Pancreas (tissue), 10 donors: ENCODE measurements around the gene CLPTM1L. TPM values are rescaled to one million over a fixed set of nuclear protein-coding genes. Genes with fewer than 3 reads are reported as not detected.

Source experiments
- ATAC-seq, 4 donors: fragments of 200-7000 bp; cut with Tn5 transposase; one replicate each; pipeline versions ENCODE4 v1.8.0 to v1.9.1; 2020; ENCODE audit warnings: mild to moderate bottlenecking in 4 of 4, moderate library complexity in 4 of 4
- DNase-seq, 6 donors: peaks; one replicate each; pipeline ENCODE4 v3.0.0-alpha.2; 2020
- FAIRE-seq: peaks from 2 replicates; lab custom pipeline; 2012; peaks lifted over from hg19 to GRCh38; lab: Jason Lieb, UNC
- H3K27ac ChIP-seq, 4 donors: fragments of 200-600 bp; sonication (generic); 1 replicate in 3 of 4; 2 replicates in 1 of 4; pipeline versions ENCODE4 v1.5.0 to v1.8.0; 2020
- H3K27me3 ChIP-seq, 4 donors: fragments of 200-600 bp; one replicate each; pipeline ENCODE4 v1.8.0; 2021
- H3K36me3 ChIP-seq, 3 donors: fragments of 200-600 bp; sonication (generic) in 1 of 3; one replicate each; pipeline versions ENCODE4 v1.5.0 to v1.8.0; 2020 to 2021
- H3K4me1 ChIP-seq, 3 donors: fragments of 200-600 bp; one replicate each; pipeline ENCODE4 v1.8.0; 2021
- H3K4me3 ChIP-seq, 4 donors: fragments of 200-600 bp; sonication (generic) in 2 of 4; one replicate each; pipeline versions ENCODE4 v1.5.0 to v1.8.0; 2020 to 2021
- H3K9me3 ChIP-seq, 4 donors: fragments of 200-600 bp; one replicate each; pipeline ENCODE4 v1.8.0; 2021
- WGBS, 2 donors: extraction: QIAGEN DNeasy Blood & Tissue Kit; methylation state at CpG; one replicate each; pipeline ENCODE4 v1.1.7; 2013; 5-methylcytosine and 5-hydroxymethylcytosine counted together
- intact Hi-C, 3 donors: fragments of 100-400 bp; cut with DNase I; formaldehyde crosslinking; loops; one replicate each; pipeline versions ENCODE4 v1.11.1 to v1.14.2; 2022
- polyA plus RNA-seq, 2 donors: library from polyadenylated mRNA; stranded (reverse); fragments of 200-250 nt; gene quantifications; one replicate each; pipeline ENCODE4 v1.2.3, GENCODE V29; 2013
- total RNA-seq, 6 donors: library from RNA; stranded (reverse); fragmentation: NEBNext Ultra II Directional in 4 of 6; extraction: Animal tissue kit (Norgen Biotek cat#: 25700) in 4 of 6; gene quantifications; one replicate each; pipeline versions ENCODE4 v1.2.1 to v1.2.4, GENCODE V29; 2021 to 2023
- TF ChIP-seq, protein P1 (sequence below), 4 donors: fragments of 200-600 bp; sonication (generic) in 3 of 4; IDR thresholded peaks; one replicate each; pipeline versions ENCODE4 v1.5.0 to v1.8.0; 2021; ENCODE audit warnings: antibody characterized with exemption in 4 of 4
- donor health status: healthy with polysubstance abuse.
- donor health status: DM: no; HTN: no; CAD: no; lungs with moderate emphysema.
- donor health status: DM: no; HTN: no; CAD: no.
- donor health status: control.
- donor health status: control.
- donor health status: Bipolar disorder and iron deficiency.
- donor health status: DM: yes; HTN: yes; CAD: no.
- donor health status: DM: no; HTN: no; CAD: no.
- donor health status: DM: no; HTN: no; CAD: no.
- donor health status: DM: yes; HTN: yes; CAD: no.

CLPTM1L gene
- total and polyA plus RNA-seq, 8 donors: 39.5 to 63.0 (median 53.2) TPM

DNA sequence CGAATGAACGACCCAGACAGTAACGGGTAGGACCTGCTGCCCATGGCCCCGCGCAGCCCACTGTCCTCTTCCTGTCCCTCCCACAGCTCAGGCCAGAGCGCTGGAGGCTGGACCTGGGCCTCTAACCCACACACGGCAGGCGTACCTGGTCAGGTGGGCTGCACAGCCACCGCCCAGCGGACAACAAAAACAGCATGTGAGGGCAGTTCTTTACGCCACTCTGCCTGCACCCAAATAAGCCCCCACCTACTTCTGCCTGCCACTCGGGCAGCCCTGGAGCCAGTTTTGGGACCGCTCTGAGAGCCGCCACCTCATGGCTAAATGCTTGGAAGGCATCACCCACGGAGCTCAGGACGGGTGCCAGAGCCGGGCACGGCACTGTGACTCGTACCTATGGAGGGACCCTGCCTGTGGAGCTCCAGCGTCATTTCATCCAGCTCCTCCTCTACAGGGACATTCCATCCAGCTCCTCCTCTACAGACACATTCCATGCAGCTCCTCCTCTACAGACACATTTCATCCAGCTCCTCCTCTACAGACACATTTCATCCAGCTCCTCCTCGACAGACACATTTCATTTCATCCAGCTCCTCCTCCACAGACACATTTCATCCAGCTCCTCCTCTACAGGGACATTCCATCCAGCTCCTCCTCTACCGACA lies 18.9 kb downstream of the CLPTM1L start:
- TF ChIP-seq, protein P1, sequence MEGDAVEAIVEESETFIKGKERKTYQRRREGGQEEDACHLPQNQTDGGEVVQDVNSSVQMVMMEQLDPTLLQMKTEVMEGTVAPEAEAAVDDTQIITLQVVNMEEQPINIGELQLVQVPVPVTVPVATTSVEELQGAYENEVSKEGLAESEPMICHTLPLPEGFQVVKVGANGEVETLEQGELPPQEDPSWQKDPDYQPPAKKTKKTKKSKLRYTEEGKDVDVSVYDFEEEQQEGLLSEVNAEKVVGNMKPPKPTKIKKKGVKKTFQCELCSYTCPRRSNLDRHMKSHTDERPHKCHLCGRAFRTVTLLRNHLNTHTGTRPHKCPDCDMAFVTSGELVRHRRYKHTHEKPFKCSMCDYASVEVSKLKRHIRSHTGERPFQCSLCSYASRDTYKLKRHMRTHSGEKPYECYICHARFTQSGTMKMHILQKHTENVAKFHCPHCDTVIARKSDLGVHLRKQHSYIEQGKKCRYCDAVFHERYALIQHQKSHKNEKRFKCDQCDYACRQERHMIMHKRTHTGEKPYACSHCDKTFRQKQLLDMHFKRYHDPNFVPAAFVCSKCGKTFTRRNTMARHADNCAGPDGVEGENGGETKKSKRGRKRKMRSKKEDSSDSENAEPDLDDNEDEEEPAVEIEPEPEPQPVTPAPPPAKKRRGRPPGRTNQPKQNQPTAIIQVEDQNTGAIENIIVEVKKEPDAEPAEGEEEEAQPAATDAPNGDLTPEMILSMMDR (IDR thresholded peaks at IDR 0.05): no peak
- WGBS, 2 donors: 87 to 90% methylated on average over 22 of the region's 22 CpGs
- no peak overlapping the region for H3K27ac ChIP-seq
- H3K4me3 ChIP-seq: no peak overlapping the region
- peaks cover 0 to 45% (median 18%) of the 10 kb centered on the region in 3 donors for H3K36me3 ChIP-seq
- no peak for FAIRE-seq
- intact Hi-C loops: no loop called here
- H3K9me3 ChIP-seq: no peaks in the 10 kb centered on the region
- H3K4me1 ChIP-seq: no peaks in the 10 kb centered on the region
- no peak for ATAC-seq
- peak in 2 of 6 donors; percentile 10 to 11 for DNase-seq
- H3K27me3 ChIP-seq: no peaks in the 10 kb centered on the region

DNA sequence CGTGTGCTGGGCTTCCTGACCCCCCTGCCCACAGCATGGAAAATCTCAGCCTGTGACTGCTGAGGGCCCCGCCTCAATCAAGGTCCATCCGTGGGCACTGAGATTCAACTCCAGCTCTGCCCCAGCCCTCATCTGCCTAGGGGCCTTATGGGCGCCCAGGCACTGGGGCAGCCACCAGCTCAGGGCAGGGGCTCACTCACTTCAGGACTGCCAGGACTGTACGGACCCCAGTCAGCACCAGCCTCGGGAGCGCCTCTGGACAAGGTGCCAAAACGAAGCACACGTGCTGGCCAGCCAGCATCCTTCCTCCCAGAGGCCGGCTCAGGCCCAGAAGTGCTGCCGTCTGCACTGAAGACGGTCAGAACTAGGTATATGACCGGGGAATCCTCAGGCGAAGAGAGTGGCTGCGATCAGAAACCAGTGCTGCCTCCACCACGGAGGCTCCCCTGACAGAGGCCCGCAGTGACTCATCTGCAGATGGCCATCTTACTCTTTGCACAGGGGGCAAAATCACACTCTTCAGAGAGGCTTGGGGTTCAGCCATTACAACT lies 19.6 kb downstream of the CLPTM1L start:
- FAIRE-seq (no peak), DNase-seq (peak in 1 of 6 donors; percentile 51), ATAC-seq (peak in 2 of 4 donors; percentile 17 to 22)
- Histone ChIP-seq H3K9me3 (no peaks in the 10 kb centered on the region), H3K4me3 (no peak overlapping the region), H3K4me1 (no peaks in the 10 kb centered on the region), H3K27me3 (no peaks in the 10 kb centered on the region), H3K27ac (no peak overlapping the region), H3K36me3 (peaks cover 0 to 45% (median 18%) of the 10 kb centered on the region in 3 donors)
- intact Hi-C loops: no loop called here
- TF ChIP-seq, protein P1 (IDR thresholded peaks at IDR 0.05): no peak
- WGBS, 2 donors: 88 to 92% methylated on average over 17 of the region's 17 CpGs

DNA sequence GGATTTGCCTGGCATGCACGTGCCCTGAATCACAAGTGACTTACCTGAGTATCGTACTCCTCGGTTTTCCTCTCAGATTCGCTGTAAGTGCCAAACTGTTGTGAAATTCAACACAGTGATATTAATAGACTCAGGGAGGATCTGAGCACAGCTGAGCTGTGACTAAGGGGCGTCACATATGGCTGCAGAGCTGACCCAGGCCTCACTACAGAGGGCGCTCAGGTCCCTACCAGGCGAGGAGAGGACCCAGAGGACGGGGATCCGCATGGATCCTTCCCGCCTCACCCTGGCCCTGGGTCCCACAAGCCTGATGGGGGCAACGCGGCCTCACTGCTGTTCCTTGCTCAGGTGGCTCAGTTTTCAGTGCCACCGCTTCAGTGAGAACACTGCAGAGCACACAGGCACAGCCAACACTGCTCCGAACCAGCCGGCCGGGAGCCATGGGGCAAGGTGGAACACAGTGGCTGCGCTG lies 20.1 kb downstream of the CLPTM1L start:
- peak in 2 of 6 donors; percentile 8 to 48 for DNase-seq
- Histone ChIP-seq H3K36me3 (peaks cover 0 to 46% (median 22%) of the 10 kb centered on the region in 3 donors), H3K27ac (no peak overlapping the region), H3K27me3 (no peaks in the 10 kb centered on the region), H3K4me3 (no peak overlapping the region), H3K9me3 (no peaks in the 10 kb centered on the region), H3K4me1 (no peaks in the 10 kb centered on the region)
- intact Hi-C loops: no loop called here
- FAIRE-seq: no peak
- 92 to 94% methylated on average over 17 of the region's 17 CpGs for WGBS, 2 donors
- TF ChIP-seq, protein P1 (IDR thresholded peaks at IDR 0.05): no peak
- peak in 2 of 4 donors; percentile 13 to 19 for ATAC-seq

DNA sequence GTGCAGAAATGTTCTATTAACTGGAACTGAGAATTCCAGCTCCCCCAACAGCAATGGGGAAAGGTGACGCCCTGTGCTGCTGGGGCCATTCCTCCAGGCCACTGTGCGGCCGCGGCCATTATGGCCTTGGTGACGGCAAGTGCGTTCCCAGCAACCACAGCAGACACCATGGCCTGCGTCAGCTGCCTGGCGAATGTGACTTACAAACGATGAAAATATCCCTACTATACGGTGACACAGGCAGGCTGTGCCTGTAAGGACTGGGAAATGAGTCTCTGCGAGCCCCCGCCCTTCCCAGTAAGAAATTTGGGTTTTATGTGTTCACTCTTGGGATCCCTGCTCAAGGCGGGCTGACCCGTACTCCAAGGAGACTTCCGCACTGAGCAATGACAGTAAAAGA lies 20.6 kb downstream of the CLPTM1L start:
- Histone ChIP-seq H3K4me3 (no peak overlapping the region), H3K9me3 (no peaks in the 10 kb centered on the region), H3K27me3 (no peaks in the 10 kb centered on the region), H3K27ac (no peak overlapping the region), H3K36me3 (peaks cover 0 to 50% (median 26%) of the 10 kb centered on the region in 3 donors), H3K4me1 (no peaks in the 10 kb centered on the region)
- ATAC-seq (no peak), FAIRE-seq (no peak), DNase-seq (peak in 2 of 6 donors; percentile 2 to 7)
- 95 to 96% methylated on average over 15 of the region's 15 CpGs for WGBS, 2 donors
- intact Hi-C loops: no loop called here
- TF ChIP-seq, protein P1 (IDR thresholded peaks at IDR 0.05): no peak

DNA sequence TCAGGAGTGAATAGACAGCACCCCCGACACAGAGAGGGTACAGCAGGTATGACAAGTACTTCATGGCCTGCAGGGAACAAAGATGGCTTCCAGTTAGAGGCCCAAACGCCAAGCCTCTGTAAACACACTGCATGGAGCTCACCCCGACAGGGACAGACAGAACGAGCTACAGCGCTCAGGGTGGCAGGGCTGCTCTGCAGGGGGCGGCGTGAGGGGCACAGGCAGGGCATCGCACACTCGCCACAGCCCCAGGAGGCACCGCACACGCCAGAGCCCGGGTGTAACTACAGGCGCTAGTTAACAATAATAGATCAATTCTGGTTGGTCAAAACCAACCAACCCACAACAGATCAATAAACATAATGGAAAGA lies 21.1 kb downstream of the CLPTM1L start:
- ATAC-seq: no peak
- Histone ChIP-seq H3K9me3 (no peaks in the 10 kb centered on the region), H3K4me3 (no peak overlapping the region), H3K4me1 (no peaks in the 10 kb centered on the region), H3K27ac (no peak overlapping the region), H3K27me3 (no peaks in the 10 kb centered on the region), H3K36me3 (peaks cover 0 to 56% (median 27%) of the 10 kb centered on the region in 3 donors)
- no peak for FAIRE-seq
- 91 to 94% methylated on average over 13 of the region's 13 CpGs for WGBS, 2 donors
- TF ChIP-seq, protein P1 (IDR thresholded peaks at IDR 0.05): no peak
- intact Hi-C loops: no loop called here
- DNase-seq: peak in 2 of 6 donors; percentile 3 to 4
